Gastrocnemius medialis (tissue), 4 donors: ENCODE data around the gene NEK8. TPM values are rescaled to one million over a fixed set of nuclear protein-coding genes. Genes with fewer than 3 reads are reported as not detected.

Source experiments
- ATAC-seq, 2 donors: fragments of 150-250 bp; one replicate each; pipeline ENCODE4 v1.9.1; 2016
- DNase-seq, 2 donors: peaks; one replicate each; pipeline ENCODE4 v3.0.0-alpha.2; 2019
- H3K27ac ChIP-seq, 4 donors: fragments of 200-600 bp; sonication (generic); 1 replicate in 1 of 4; 2 replicates in 3 of 4; pipeline ENCODE4 v1.5.1; 2016 to 2018; ENCODE audit warnings: mild to moderate bottlenecking in 2 of 4, moderate library complexity in 1 of 4
- H3K27me3 ChIP-seq, 3 donors: fragments of 200-600 bp; sonication (generic) in 2 of 3; 1 replicate in 1 of 3; 2 replicates in 2 of 3; pipeline versions ENCODE4 v1.5.1 to v1.6.0; 2016 to 2019; ENCODE audit warnings: mild to moderate bottlenecking in 1 of 3, moderate library complexity in 1 of 3
- H3K36me3 ChIP-seq, 2 donors: fragments of 200-600 bp; sonication (generic) in 1 of 2; one replicate each; pipeline ENCODE4 v1.5.1; 2017 to 2018
- H3K4me1 ChIP-seq, 2 donors: fragments of 200-600 bp; sonication (generic) in 1 of 2; one replicate each; pipeline ENCODE4 v1.5.1; 2016 to 2017; ENCODE audit warnings: mild to moderate bottlenecking in 2 of 2
- H3K4me3 ChIP-seq, 4 donors: fragments of 200-600 bp; sonication (generic) in 3 of 4; 1 replicate in 1 of 4; 2 replicates in 3 of 4; pipeline ENCODE4 v1.5.1; 2016 to 2019; ENCODE audit warnings: mild to moderate bottlenecking in 2 of 4
- H3K9me3 ChIP-seq, 3 donors: fragments of 200-600 bp; sonication (generic) in 2 of 3; 1 replicate in 1 of 3; 2 replicates in 2 of 3; pipeline ENCODE4 v1.5.1; 2016 to 2019
- POLR2A ChIP-seq, 2 donors: fragments of 450-650 bp; IDR thresholded peaks; one replicate each; pipeline ENCODE4 v1.6.1; 2017; ENCODE audit warnings: antibody characterized with exemption in 2 of 2, mild to moderate bottlenecking in 2 of 2, moderate library complexity in 2 of 2
- in situ Hi-C, 4 donors: fragments of 200-750 bp; cut with MboI; loops; one replicate each; pipeline versions ENCODE4 v1.15.0 to v1.8.0; 2017; ENCODE audit warnings: low sequenced_read_pairs in 4 of 4
- intact Hi-C: fragments of 100-400 bp; cut with DNase I; formaldehyde crosslinking; loops from one replicate; pipeline ENCODE4 v1.15.1; 2023; ENCODE audit warnings: low total_unique reads
- total RNA-seq, 4 donors: library from RNA; depleted of rRNA; stranded (reverse); fragments of >200 nt; gene quantifications; one replicate each; pipeline versions ENCODE4 v1.1.0 to v1.2.3, GENCODE V29; 2016
- TF ChIP-seq, protein P1 (sequence below), 5 experiments: fragments of 450-650 bp in 3 of 5; fragments of 200-600 bp in 2 of 5; sonication (generic) in 2 of 5; IDR thresholded peaks in 4 of 5; conservative IDR thresholded peaks in 1 of 5; 1 replicate in 4 of 5; 2 replicates in 1 of 5; pipeline ENCODE4 v1.5.1; 2016 to 2019; ENCODE audit warnings: antibody characterized with exemption in 5 of 5, mild to moderate bottlenecking in 3 of 5, moderate library complexity in 3 of 5

NEK8 gene
- 1 to 10 TPM; 1.3 to 8.1 (median 1.9) TPM for total RNA-seq

DNA sequence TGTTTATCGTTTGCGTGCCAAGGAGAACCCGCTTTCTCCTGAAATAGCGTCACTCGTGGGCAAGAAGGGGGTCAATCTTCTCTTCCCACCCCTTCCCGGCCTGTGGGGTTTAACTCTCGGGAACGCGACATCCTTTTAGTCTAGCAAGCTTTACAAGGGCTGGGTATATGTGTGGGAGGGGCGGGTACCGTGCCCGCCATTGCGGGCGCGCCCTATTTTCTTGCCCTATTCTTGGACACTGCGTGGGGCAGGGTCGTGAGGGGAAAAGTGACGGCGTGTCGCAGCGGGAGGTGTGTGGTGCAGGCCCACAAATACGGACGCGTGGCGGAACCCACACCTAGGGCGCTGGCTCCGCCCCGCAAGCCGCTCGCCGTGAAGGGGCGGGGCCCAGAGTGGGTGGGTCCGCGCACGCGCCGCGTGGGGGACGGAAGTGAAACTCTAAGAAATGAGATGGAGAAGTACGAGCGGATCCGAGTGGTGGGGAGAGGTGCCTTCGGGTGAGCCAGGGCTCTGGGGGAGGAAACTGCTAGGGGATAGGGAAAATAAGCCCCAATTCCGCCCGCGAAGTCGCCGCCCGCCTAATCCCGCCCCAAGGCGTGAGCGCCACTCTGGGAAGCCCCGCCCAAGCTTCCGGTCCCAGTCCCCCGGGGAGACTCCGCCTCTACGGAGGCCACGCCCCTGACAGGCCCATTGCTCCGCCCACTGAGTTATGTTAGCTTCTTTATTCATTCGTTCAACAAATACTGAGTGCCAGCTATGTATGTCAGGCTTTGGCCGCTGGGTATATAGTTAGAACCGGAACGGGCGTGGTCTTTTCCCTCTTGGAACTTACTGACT lies at the start of gene NEK8:
NEK8 (plus strand) TSS at position 425 of the 837 bp plus-strand sequence; CDS start at position 451, 26 bp downstream.
- no peaks in the 10 kb centered on the region for H3K27me3 ChIP-seq
- H3K4me3 ChIP-seq: peak within 1 kb of the TSS; percentile 70 to 92 (median 80)
- in situ Hi-C loops (no loop called here), intact Hi-C loops (loop anchor here (1.0 to 5.0 kb wide), 5 partner anchors 34 to 384 kb away; partner anchors contain the start of genes FLOT2 and PHF12)
- H3K9me3 ChIP-seq: no peaks in the 10 kb centered on the region
- peak; percentile 79 to 82 for ATAC-seq
- H3K27ac ChIP-seq: peak within 1 kb of the TSS; percentile 90 to 99 (median 98)
- peak; percentile 88 to 94 for DNase-seq
- peaks cover 3 to 13% of the 10 kb centered on the region in 2 donors for H3K36me3 ChIP-seq
- TF ChIP-seq POLR2A (IDR thresholded peaks at IDR 0.05): peak; percentile 67 to 77
- TF ChIP-seq, protein P1, sequence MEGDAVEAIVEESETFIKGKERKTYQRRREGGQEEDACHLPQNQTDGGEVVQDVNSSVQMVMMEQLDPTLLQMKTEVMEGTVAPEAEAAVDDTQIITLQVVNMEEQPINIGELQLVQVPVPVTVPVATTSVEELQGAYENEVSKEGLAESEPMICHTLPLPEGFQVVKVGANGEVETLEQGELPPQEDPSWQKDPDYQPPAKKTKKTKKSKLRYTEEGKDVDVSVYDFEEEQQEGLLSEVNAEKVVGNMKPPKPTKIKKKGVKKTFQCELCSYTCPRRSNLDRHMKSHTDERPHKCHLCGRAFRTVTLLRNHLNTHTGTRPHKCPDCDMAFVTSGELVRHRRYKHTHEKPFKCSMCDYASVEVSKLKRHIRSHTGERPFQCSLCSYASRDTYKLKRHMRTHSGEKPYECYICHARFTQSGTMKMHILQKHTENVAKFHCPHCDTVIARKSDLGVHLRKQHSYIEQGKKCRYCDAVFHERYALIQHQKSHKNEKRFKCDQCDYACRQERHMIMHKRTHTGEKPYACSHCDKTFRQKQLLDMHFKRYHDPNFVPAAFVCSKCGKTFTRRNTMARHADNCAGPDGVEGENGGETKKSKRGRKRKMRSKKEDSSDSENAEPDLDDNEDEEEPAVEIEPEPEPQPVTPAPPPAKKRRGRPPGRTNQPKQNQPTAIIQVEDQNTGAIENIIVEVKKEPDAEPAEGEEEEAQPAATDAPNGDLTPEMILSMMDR (IDR thresholded peaks at IDR 0.05 in 4 of 5, conservative IDR thresholded peaks at IDR 0.05 in 1 of 5): no peak
- peaks cover 19 to 21% of the 10 kb centered on the region in 2 donors for H3K4me1 ChIP-seq

DNA sequence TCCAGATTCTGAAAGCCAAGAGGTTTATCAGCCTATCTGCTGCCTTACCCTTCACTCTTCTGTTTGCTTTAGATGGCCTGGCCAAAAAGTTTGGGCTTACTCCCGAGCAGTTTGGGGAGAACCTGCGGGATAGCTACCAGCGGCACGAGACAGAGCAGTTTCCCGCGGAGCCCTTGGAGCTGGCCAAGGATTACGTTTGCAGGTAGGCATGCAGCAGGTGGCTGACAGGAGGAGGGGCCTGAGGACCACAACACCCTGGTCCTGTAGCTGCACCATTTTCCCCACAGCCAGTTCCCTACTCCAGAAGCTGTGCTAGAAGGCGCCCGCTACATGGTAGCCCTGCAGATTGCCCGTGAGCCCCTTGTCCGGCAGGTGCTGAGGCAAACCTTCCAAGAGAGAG lies 45.9 kb upstream of the NEK8 start:
- no peak overlapping the region for H3K27ac ChIP-seq
- ATAC-seq (no peak), DNase-seq (no peak)
- TF ChIP-seq, protein P1 (IDR thresholded peaks at IDR 0.05 in 4 of 5, conservative IDR thresholded peaks at IDR 0.05 in 1 of 5): no peak
- TF ChIP-seq POLR2A (IDR thresholded peaks at IDR 0.05): no peak
- H3K9me3 ChIP-seq: no peaks in the 10 kb centered on the region
- no peak overlapping the region for H3K4me3 ChIP-seq
- H3K4me1 ChIP-seq: no peaks in the 10 kb centered on the region
- H3K27me3 ChIP-seq: no peaks in the 10 kb centered on the region
- in situ Hi-C loops (no loop called here), intact Hi-C loops (no loop called here)
- H3K36me3 ChIP-seq: peaks cover 22 to 100% of the 10 kb centered on the region in 2 donors

DNA sequence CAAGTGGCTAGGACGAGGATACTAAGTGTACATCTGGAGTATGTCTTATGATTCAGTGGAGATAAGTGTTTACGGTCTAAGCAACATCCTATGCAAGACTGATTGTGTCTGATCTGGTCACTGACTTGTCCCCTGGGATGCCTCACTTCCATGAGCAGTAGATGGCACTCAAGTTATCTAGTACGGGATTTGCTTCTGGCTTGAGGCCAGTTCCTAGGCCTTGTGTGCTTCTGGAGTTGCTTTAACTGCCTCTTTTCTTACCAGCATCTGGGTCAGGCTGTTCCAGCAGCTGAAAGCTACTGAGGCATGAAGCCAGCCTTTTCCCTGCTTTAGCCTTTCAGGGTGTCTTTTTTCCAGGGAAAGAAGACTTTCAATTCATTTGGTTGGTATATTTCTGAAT lies 43.6 kb upstream of the NEK8 start:
- in situ Hi-C loops (no loop called here), intact Hi-C loops (no loop called here)
- Histone ChIP-seq H3K27me3 (no peaks in the 10 kb centered on the region), H3K27ac (peak overlapping the region in 1 of 4 donors; percentile 55), H3K4me3 (no peak overlapping the region), H3K36me3 (peaks cover 25 to 100% of the 10 kb centered on the region in 2 donors), H3K9me3 (no peaks in the 10 kb centered on the region), H3K4me1 (no peaks in the 10 kb centered on the region)
- TF ChIP-seq, protein P1 (IDR thresholded peaks at IDR 0.05 in 4 of 5, conservative IDR thresholded peaks at IDR 0.05 in 1 of 5): peak in 2 of 5 experiments; percentile 15 to 19
- no peak for TF ChIP-seq POLR2A (IDR thresholded peaks at IDR 0.05)
- DNase-seq (peak; percentile 65 to 67), ATAC-seq (peak; percentile 94 to 97)

DNA sequence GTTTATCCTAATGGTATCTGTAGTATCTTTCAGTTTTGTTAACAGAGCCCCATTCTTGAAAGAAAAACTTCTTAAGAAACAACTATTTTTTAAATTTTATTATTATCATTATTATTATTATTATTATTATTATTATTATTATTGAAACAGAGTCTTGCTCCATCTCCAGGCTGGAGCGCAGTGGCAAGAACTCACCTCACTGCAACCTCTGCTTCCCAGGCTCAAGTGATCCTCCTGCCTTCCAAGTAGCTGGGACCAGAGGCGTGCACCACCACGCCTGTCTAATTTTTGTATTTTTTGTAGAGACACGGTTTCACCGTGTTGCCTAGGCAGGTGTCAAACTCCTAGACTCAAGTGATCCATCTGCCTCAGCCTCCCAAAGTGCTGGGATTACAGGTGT lies 43.2 kb upstream of the NEK8 start:
- Histone ChIP-seq H3K9me3 (no peaks in the 10 kb centered on the region), H3K4me3 (no peak overlapping the region), H3K27ac (peak overlapping the region in 1 of 4 donors; percentile 55), H3K4me1 (no peaks in the 10 kb centered on the region), H3K27me3 (no peaks in the 10 kb centered on the region), H3K36me3 (peaks cover 29 to 100% of the 10 kb centered on the region in 2 donors)
- no peak for DNase-seq
- no peak for ATAC-seq
- TF ChIP-seq, protein P1 (IDR thresholded peaks at IDR 0.05 in 4 of 5, conservative IDR thresholded peaks at IDR 0.05 in 1 of 5): no peak
- TF ChIP-seq POLR2A (IDR thresholded peaks at IDR 0.05): no peak
- intact Hi-C loops: no loop called here
- in situ Hi-C loops: no loop called here
